Amygdala (tissue), 56 donors: Measurements from ENCODE around the gene ITGA5.

Source experiments
- DNase-seq, 56 donors: peaks; one replicate each; lab custom pipeline; 2025; lab: John Stamatoyannopoulos, UW

Gene ITGA5

GRCh38 chr12:54413284-54414190 lies 5.5 kb downstream of the ITGA5 start:
- peak in 1 of 56 donors; percentile 8 for DNase-seq

GRCh38 chr12:54412786-54413185 lies 6.3 kb downstream of the ITGA5 start:
- no peak for DNase-seq

GRCh38 chr12:54412348-54412747 lies 6.7 kb downstream of the ITGA5 start:
- no peak for DNase-seq

- DNase-seq: peak in 2 of 56 donors; percentile 22 to 29
Observed at GRCh38 chr12:54411391-54412241, 7.5 kb downstream of the ITGA5 start.

- no peak for DNase-seq
Observed at GRCh38 chr12:54409267-54409666, 9.8 kb downstream of the ITGA5 start.

GRCh38 chr12:54407183-54407905 lies 11.7 kb downstream of the ITGA5 start:
- peak in 2 of 56 donors; percentile 8 to 32 for DNase-seq

GRCh38 chr12:54405573-54405972 lies 13.5 kb downstream of the ITGA5 start:
- no peak for DNase-seq

- no peak for DNase-seq
Observed at GRCh38 chr12:54405106-54405505, 14.0 kb downstream of the ITGA5 start.

- DNase-seq: peak in 9 of 56 donors; percentile 6 to 41 (median 23)
Observed at GRCh38 chr12:54404061-54405004, 14.7 kb downstream of the ITGA5 start.

GRCh38 chr12:54401119-54401518 lies 17.9 kb downstream of the ITGA5 start:
- no peak for DNase-seq

- peak in 55 of 56 donors; percentile 19 to 96 (median 70) for DNase-seq
Observed at GRCh38 chr12:54398995-54399793, 19.9 kb downstream of the ITGA5 start.

GRCh38 chr12:54398218-54398617 lies 20.8 kb downstream of the ITGA5 start:
- no peak for DNase-seq

- DNase-seq: no peak
Observed at GRCh38 chr12:54397157-54397556, 21.9 kb downstream of the ITGA5 start.

GRCh38 chr12:54395545-54395944 lies 23.5 kb downstream of the ITGA5 start:
- DNase-seq: no peak

- no peak for DNase-seq
Observed at GRCh38 chr12:54394986-54395385, 24.1 kb downstream of the ITGA5 start.

GRCh38 chr12:54394281-54394719 lies 24.8 kb downstream of the ITGA5 start:
- DNase-seq: peak in 25 of 56 donors; percentile 14 to 74 (median 28)

- no peak for DNase-seq
Observed at GRCh38 chr12:54393743-54394142, 25.3 kb downstream of the ITGA5 start.

- DNase-seq: no peak
Observed at GRCh38 chr12:54393207-54393609, 25.9 kb downstream of the ITGA5 start.
